Stimulated activated naive CD4-positive, alpha-beta T cell treated with Interleukin-2 at 50 U/mL for 16 hours (primary cell): Measurements from ENCODE around the gene ABCA4.
"Not testable (repeated sequence)": the region's sequence is repeated elsewhere in the genome, so short reads cannot be mapped to it uniquely, and the experiment has no call there.

ENCODE experiments used
- DNase-seq: peaks from one replicate; lab custom pipeline; 2025; lab: John Stamatoyannopoulos, UW

The ABCA4 gene

DNA sequence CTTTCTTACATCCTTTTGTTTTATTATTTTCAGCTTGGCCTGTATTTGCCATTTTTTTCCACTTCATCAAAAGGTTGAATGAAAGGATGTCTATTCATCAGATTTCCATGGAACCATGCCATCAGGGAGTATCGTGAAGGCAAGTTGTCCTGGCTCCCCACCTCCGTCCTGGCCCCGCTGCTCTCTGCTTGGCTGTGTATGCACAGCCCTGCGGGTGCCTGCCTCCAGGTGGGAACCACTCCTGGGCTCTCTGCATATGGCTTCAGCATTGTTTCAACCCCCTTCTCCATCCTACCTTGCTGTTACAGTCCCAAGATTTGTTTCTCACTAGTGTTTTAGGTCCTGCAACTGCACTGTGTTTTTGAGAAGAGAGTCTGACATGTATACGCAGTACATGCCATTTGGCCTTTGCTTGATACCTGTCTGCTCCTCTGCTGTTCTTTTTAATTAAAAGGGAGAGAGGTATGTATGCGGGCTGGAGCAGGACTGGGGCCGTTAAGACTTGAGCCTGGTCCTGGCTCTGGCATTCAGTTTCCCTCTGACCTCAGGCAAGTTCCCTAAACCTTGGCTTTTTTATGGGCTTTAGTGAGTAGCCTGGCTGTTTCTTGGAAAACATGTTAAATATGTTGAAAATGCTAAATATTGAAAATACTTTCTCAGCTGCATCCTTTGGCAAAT, 141.8 kb downstream of the ABCA4 start:
- DNase-seq: no peak

DNA sequence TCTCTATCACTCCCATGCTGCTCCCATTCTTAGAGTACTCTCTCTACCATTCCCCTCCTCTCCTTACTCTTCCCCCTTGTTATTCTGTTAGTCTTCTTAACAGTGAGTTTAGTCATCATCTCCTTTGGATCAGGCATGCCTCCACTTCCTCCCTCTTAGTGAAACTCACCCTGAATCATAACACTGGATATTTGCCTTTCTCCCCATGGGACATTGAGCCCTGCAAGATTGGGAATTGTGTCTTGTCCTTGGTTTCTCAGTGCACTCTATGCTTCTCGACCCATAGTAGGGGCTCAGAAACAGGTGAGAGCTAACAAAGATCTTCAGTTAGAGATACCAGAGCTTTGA, 143.4 kb downstream of the ABCA4 start:
- DNase-seq: no peak

DNA sequence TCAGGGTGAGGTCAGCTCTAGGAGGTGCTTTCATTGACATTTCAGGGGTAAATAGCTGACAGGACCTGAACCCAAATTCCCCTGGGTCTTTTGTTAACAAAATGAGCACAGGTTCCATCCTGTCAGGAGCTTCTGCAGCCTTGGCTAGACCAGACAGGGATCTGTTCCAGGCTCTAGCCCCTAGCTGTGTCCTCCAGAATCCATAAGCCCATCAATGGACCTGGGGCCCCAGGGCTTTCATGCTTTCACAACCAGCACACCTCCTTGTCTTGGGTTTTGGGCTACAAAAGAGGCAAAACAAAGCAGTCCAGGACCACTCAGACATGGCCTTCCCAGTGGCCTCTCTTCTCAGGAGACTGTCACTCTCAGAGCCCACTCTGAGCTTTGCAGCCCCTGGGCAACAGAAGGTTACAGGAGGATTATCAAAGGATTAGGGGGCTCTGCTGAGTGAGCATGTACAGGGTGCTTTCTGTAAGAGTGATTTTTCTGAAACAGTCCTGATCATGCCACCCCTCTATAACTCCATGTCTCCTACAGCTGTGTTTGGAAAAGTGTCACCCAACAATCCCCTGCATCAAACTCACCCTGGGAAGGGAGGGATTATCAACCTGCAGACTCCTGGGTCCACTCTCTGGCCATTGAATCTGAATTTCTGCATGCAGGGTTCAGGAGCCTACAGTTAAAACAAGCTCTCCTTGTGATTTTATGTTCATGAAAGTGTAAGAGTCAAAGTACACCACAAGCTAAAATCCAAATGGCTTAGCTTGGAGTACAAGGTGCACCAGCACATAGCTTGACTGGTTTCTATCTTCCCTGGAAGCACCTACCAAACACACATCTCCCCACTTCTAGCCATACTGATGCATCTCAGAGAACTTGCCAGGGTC, 144.0 kb downstream of the ABCA4 start:
- DNase-seq: no peak

DNA sequence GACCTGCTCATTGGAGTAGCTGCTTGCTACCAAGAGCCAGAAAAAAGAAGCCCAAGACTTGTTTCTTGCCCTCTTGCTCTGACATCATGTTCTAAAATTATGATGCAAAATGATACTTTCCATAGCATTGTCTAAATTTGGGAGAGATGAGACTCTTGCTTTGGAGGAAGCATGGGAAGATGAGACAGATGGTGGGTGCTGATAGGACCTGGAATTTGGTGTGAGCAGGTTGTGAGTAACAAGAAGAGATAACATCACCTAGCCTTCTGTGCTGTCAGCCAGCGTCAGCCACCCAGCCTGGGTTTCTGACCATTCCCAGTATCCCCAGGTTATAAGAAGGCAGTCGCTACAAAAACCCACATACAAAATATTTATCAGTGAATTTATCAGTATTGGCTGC, 144.7 kb downstream of the ABCA4 start:
- DNase-seq: no peak

DNA sequence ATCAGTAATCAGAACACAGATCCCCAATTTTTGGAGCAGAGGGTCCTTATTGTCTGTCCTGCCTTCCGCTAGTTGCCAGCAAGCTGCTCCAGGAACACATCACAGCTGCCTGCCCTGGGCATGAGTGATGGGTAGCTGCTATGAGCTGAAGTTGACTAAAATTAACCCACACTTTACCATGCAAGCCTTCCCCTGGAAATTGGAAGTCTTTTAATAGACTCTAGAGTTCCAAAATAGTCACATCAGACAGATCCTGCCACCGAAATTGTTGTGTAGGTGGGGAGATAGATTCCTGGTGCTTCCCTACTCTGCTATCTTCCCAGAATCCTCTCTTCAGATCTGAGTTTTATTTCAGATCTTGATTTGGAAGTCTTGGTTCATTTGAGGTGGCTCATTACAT, 148.6 kb downstream of the ABCA4 start:
- DNase-seq: no peak

DNA sequence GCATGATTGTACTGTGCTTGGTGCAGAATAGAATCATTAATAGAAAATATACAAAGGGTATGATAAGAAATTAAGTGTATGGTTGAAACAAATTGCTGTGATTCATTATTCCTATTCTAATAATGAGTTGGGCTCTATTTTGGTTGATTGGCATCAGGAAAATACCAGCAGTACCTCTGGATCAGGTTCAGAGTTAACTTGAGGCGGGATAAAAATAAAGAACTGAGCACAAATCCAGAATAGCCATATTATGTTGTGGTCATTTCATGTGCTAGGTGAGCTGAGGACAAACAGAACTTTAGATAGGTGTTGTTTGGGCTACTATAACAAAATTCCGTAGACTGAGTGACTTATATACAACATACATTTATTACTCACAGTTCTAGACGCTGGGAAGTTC, 151.1 kb downstream of the ABCA4 start:
- no peak for DNase-seq

DNA sequence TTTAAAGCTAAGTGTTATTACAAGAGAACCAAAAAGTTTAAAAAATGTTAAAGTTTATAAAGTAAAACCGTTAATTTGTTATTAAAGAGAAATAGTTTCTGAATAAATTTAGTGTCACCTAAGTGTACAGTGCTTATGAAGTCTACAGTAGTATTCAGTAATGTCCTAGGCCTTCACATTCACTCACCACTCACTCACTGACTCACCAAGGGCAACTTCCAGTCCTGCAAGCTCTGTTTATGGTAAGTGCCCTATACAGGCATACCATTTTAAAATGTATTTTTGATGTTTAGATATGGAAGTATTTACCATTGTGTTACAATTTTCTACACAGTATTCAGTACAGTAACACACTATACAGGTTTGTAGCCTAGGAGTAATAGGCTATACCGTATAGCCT, 151.6 kb downstream of the ABCA4 start:
- DNase-seq: no peak

DNA sequence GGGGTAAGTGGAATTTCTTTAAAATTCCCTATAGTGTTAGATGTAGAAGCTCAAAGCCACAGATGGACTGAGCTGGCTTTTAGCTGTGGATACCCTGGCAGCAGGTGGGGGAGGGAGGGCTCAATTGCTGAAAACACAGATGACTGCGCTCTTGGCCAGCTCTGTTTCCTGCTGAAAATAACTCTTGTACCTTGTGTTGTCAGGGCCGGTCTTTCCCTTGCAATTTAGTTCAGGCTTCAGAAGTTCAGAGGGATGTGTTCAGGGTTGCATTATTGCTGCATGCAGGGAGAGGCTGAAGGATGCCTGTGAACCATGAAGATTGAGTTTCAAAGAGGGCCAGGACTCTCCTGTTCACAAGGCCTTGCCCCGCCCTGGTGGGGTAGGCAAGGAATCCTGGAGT, 153.6 kb downstream of the ABCA4 start:
- no peak for DNase-seq

DNA sequence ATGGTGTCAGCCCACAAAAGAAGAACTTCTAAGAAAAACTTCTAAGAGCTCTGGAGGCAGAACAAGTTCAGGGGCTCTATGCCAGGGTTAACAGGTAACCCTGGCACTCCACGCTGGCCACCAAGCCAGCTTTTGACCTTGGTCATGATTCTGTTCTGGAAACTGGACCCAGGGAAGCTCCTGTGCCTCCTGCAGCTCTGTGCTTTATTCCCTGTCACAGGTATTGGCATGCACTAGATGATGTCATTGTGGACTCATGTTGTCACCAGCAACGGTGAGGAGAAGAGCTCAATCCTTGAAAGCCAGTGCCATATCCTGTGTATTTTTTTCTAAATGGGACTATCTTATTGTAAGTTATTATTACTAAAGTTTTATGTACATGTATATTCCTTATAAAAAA, 155.1 kb downstream of the ABCA4 start:
- no peak for DNase-seq

DNA sequence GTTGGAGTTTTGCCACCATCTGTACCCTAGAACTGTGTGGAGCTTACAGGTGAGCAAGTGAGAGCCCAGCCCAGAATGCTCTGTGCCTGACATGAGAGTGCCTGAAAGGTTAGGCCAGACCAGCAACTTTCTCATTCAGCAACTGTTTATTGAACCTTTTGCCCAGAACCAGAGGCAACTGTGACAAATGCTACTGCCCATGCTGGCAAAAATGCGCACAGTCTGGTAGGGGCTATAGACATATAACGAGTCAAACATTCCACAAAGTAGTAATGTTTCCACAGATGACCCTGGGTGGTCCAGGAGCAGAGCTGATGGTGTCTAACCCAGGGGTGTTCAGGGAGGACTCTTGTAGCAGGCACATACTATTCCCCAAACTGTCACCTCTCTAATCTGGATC, 155.7 kb downstream of the ABCA4 start:
- DNase-seq: no peak

DNA sequence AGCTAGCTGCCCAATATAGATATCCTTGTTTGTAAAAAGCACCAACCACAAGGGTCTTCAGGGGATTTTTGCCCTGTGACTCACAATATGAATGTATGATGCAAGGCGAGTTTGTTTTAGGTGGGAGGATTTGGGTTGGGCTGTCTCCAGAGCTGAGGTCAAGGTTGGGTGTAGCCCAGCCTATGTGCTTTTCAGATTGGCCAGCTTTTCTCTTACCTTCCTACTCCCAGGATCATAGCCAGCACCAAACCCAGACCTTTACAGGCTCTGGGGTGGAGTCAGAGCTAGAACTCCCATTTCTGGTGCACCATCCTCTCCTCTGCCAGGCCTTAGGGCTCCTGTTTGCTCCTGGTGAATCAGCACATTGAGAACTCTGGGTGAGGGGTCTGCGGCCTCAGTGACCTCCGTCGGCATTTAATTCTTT, 156.2 kb downstream of the ABCA4 start:
- no peak for DNase-seq

DNA sequence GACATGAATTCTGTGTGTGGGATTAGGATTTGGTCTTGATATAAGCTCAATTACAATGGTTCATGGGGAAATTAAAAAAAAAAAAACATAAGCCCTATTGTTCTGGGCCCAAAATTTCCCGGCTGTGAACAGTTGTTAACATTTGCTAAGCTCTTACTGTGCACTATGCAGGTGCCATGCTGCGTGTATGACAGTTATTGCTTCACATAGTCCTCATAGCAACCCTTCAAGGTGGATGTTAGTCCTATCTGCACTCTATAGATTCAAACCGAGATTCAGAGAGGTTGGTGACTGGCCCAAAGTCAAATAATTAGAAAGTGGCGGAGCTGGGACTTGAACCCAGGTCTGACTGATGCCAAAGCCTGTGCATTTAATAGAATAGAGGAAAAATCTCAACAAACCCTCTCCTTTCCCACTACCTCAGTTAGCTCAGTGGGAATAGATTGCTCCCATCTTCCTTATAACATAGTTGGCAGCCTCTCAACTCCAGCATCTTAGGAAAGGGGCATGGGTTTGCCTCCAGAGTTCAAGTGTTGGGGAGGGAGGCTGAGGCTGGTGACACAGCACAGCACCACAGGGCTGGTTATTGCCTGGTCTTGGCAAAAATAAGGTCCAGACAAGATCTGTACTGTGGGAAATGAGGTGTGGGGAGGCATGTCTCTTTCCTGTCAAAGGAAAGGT, 156.7 kb downstream of the ABCA4 start:
- no peak for DNase-seq

DNA sequence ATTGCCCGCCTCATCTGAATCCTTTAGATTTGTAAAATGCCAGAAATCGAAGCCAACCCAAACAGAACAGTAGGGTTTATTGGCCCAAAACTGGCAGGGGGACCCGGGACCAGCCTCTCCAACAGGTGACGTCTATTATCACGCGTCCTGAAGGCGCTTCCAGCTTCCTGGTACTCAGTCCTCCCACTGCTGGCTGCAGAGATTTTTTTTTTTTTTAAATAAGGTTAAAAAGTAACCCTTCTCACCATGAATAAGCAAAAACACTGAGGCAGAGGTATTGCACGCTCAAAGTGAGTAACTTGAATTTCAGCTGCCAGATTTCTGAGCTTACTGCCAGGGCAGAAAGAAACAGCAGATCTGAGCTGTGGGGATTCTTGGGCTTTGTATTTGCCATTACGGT, 157.4 kb downstream of the ABCA4 start:
- DNase-seq: no peak

DNA sequence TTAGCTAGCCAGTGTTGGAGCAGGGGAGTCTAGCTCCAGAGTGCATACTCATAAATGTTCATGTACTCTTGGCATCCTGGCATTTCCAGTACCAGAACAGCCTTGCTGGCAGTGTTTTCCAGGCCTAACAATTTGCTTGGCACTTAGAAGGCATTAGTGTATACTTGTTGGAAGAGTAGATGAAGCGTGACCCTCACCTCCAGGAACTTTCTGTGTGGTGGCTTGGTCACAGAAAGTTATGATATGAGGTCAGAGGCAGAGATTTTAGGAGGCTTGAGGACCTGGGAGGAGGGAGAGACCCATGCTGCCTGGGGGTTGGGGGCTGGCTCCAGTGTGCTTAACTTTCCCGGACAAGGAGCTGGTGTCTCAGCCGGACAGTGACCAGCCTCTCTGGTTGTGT, 159.0 kb downstream of the ABCA4 start:
- DNase-seq: no peak

DNA sequence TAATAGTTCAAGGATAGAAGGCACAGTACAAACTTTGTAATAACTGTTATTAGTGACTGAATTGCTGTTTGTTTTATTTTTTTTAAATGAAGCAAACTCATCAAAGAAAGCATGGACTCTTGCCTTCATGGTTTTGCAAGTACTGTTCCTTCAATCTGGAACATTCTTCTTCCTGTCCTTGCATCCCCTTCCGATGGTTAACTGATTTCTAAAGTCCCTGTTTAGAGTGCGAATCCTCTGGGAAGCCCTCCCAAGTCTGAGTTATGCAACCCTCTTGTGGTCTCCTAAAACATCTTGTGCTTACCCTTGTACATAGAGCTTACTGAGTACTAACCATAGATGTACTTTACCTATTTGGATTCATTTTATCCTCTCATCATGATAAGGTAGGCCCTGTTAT, 159.5 kb downstream of the ABCA4 start:
- no peak for DNase-seq

DNA sequence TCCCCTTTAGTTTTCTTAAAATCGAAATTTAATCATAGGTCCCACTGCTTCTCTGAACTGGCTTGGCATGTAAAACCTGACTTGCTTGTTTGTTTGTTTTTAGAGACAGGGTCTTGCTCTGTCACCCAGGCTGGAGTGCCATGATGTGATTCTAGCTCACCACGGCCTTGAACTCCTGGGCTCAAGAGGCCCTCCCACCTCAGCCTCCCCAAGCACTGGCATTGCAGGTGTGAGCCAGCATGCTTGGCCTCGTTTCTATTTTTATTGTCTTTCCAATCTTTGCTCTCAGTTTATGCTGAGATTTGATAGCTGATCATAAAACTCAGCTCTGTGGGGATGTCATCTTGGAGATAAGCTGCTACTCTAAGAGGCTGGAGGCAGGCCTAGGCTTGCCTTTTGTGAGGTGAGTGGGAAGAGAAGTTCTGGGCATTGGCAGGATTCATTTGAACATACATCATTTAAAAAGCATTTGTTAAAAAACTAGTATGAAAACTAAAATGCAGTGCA, 160.3 kb downstream of the ABCA4 start:
- no peak for DNase-seq

DNA sequence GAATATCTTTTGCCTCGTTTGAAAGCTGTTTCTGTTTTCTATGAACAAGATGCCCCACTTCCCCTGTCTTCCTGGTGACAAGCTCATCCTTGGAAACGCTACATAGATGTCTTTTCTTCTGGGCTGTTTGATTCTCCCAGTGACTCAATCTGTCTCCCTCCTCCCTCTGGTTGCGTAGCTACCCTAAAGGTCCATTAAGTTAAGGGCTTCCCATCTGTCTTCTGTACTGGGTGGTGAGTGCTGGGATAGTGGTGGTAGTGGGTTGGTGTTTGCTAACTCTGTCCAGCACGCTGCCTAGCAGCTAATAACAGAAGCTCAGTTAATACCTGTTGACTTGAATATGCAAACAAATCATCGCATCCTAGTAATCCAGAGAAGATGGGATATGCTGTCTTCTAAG, 161.5 kb downstream of the ABCA4 start:
- DNase-seq: no peak

DNA sequence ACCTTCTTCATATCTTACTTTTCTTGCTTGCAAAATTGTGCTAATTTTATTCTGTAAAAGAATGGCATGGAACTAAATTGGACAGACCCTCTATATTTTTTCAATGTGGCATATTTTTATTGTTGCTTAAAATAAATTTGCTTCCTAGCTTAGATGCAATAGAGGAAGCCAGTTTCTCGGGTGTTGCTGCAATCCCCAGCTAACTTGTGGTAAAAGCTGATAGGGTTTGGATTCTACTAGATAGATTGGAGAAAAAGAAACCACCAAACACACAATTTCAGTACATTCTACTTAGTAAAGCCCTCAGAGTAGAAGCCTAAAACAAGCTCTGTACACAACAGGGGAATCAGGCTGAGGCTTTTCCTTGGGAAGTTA, 162.2 kb downstream of the ABCA4 start:
- DNase-seq: no peak

DNA sequence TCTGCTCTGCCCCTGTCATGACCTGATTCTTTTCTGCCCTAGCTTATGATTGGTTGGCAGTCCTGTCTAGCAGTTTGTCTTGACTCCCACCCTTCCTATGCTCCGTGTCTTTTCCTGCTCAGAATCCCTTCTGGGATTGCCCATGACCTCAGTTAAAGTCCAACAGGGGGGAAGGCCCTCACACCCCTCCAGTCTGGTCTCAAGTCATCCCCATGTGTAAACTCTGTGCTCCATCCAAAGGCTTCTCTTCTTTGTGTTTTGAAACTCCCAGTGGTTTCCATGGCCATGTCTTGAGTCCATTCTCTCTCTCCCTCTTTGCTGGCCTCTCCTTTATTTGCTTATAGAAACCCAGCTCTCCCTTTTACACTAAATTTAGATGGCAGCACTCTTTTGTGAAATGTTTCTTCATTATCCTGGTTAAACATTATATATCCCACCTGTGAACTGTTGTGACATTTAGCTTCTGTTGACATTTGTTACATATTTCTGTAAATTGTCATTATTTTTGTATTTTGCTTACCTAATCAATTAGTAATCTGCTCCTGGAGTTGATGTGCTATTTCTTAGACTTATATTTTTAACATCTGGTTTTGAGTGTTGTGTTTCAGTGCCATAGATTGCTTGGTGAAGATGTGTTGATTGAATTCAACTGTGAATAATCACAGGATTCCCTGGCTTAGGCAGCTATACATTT, 162.8 kb downstream of the ABCA4 start:
- no peak for DNase-seq

DNA sequence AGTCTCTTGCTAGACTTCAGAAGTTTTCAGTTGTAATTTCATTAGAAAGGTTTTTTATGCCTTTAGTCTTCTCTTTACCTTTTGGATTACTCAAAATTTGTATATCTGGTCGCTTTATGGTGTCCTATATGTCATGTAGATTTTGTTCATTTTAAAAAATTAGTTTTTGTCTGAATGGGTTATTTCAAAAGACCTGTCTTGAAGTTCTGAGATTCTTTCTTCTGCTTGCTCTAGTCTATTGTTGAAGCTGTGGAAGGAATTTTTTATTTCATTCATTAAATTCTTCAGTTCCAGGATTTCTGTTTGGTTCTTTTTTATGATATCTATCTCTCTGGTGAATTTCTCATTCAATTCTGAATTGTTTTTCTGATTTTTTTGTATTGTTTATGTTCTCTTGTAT, 165.2 kb downstream of the ABCA4 start:
- DNase-seq: no peak

DNA sequence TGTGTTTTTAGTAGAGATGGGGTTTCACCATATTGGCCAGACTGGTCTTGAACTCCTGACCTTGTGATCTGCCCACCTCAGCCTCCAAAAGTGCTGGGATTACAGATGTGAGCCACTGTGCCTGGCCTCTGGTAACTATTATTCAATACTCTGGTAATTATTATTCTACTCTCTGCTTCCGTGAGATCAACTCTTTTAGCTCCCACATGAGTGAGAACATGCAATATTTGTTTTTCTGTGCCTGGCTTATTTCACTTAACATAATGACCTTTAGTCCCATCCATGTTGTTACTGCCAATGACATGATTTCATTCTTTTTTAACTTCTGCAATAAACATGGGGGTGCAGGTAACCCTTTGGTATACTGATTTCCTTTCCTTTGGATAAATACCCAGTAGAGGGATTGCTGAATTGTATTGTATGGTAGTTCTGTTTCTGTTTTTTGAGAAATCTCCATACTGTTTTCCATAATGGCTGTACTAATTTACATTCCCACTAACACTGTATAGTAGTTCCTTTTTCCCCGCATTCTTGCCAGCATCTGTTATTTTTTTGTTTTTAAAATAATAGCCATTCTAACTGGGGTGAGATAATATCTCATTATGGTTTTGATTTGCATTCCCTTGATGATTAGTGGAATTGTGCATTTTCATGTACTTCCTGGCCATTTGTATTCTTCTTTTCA, 173.8 kb downstream of the ABCA4 start:
- not testable (repeated sequence) for DNase-seq
